GM12878 (cell line): ENCODE data around the gene A1BG. TPM values are rescaled to one million over a fixed set of nuclear protein-coding genes. Genes with fewer than 3 reads are reported as not detected.

Experiments used
- BRCA1 ChIP-seq: IDR thresholded peaks from 2 replicates; pipeline ENCODE4 v1.6.1; 2011; ENCODE audit warnings: low read depth, low read length, improper control_type of control experiment
- CBX3 ChIP-seq: fragments of 200-600 bp; sonication (generic); IDR thresholded peaks from 2 replicates; pipeline ENCODE4 v1.6.1; 2016; ENCODE audit warnings: low read depth, borderline replicate concordance
- CEBPB ChIP-seq, 2 experiments: fragments of 150-350 bp in 1 of 2; IDR thresholded peaks; 2 replicates each; pipeline ENCODE4 v1.6.1; 2012 to 2014; ENCODE audit warnings: low read depth in 2 of 2, low read length in 2 of 2, borderline replicate concordance in 1 of 2, inconsistent platforms in 1 of 2
- CHD4 ChIP-seq: fragments of 200-600 bp; sonication (generic); IDR thresholded peaks from 2 replicates; pipeline ENCODE4 v1.6.1; 2016; ENCODE audit warnings: mild to moderate bottlenecking
- CTCF ChIP-seq, 3 experiments: IDR thresholded peaks in 2 of 3; conservative IDR thresholded peaks in 1 of 3; 2 replicates each; pipeline ENCODE4 v1.5.1; 2011; ENCODE audit warnings: low read depth in 3 of 3, low read length in 3 of 3, mild to moderate bottlenecking in 3 of 3, control low read depth in 2 of 3, moderate library complexity in 2 of 3, inconsistent platforms in 1 of 3, mixed read lengths in 1 of 3; ENCODE audit not compliant: control insufficient read depth in 2 of 3, insufficient read depth in 1 of 3; ENCODE audit errors: extremely low read depth in 1 of 3
- EED ChIP-seq: sonication (generic); IDR thresholded peaks from 2 replicates; pipeline ENCODE4 v1.6.1; 2016; ENCODE audit warnings: antibody characterized with exemption, low read depth
- EGR1 ChIP-seq, 2 experiments: IDR thresholded peaks; 1 replicate in 1 of 2; 2 replicates in 1 of 2; pipeline ENCODE4 v1.6.1; 2011 to 2012; ENCODE audit warnings: low read depth in 2 of 2, low read length in 2 of 2, borderline replicate concordance in 1 of 2, mild to moderate bottlenecking in 1 of 2, moderate library complexity in 1 of 2
- FOXK2 ChIP-seq: fragments of 450-650 bp; IDR thresholded peaks from 2 replicates; pipeline ENCODE4 v1.6.1; 2017; ENCODE audit warnings: mild to moderate bottlenecking, moderate library complexity
- GABPA ChIP-seq: IDR thresholded peaks from 2 replicates; pipeline ENCODE4 v1.6.1; 2014; ENCODE audit warnings: antibody characterized with exemption, low read depth, mild to moderate bottlenecking, inconsistent platforms
- JUNB ChIP-seq: IDR thresholded peaks from 2 replicates; pipeline ENCODE4 v1.6.1; 2016; ENCODE audit warnings: antibody characterized with exemption, mild to moderate bottlenecking
- JUND ChIP-seq: IDR thresholded peaks from 2 replicates; pipeline ENCODE4 v1.6.1; 2012; ENCODE audit warnings: low read depth, mild to moderate bottlenecking, low read length, improper control_type of control experiment, moderate library complexity
- MEF2A ChIP-seq: IDR thresholded peaks from 2 replicates; pipeline ENCODE4 v1.6.1; 2011; ENCODE audit warnings: low read depth, mild to moderate bottlenecking, low read length, moderate library complexity; ENCODE audit not compliant: insufficient read depth
- MXI1 ChIP-seq: fragments of 150-350 bp; IDR thresholded peaks from 2 replicates; pipeline ENCODE4 v1.6.1; 2011; ENCODE audit warnings: low read depth, mild to moderate bottlenecking, inconsistent platforms, low read length, improper control_type of control experiment
- MYB ChIP-seq: fragments of 150-350 bp; IDR thresholded peaks from 2 replicates; pipeline ENCODE4 v1.6.1; 2014; ENCODE audit warnings: mild to moderate bottlenecking, low read depth, low read length, borderline replicate concordance
- NR2C1 ChIP-seq: fragments of 450-650 bp; IDR thresholded peaks from 2 replicates; pipeline ENCODE4 v1.6.1; 2017; ENCODE audit warnings: antibody characterized with exemption, mild to moderate bottlenecking, moderate library complexity
- PAX5 ChIP-seq: IDR thresholded peaks from 2 replicates; pipeline ENCODE4 v1.6.1; 2011; ENCODE audit warnings: low read depth, low read length, borderline replicate concordance
- PKNOX1 ChIP-seq: fragments of 450-650 bp; IDR thresholded peaks from 2 replicates; pipeline ENCODE4 v1.6.1; 2016; ENCODE audit warnings: mild to moderate bottlenecking
- RAD21 ChIP-seq: IDR thresholded peaks from 2 replicates; pipeline ENCODE4 v1.6.1; 2011; ENCODE audit warnings: mild to moderate bottlenecking, low read depth, low read length, moderate library complexity; ENCODE audit not compliant: insufficient read depth
- RELB ChIP-seq: fragments of 450-650 bp; IDR thresholded peaks from 2 replicates; pipeline ENCODE4 v1.6.1; 2017; ENCODE audit warnings: low read depth, mild to moderate bottlenecking, moderate library complexity
- SIX5 ChIP-seq: IDR thresholded peaks from 2 replicates; pipeline ENCODE4 v1.6.1; 2011; ENCODE audit warnings: mild to moderate bottlenecking, low read depth, low read length, moderate library complexity; ENCODE audit not compliant: severe bottlenecking
- SMAD5 ChIP-seq: IDR thresholded peaks from 2 replicates; pipeline ENCODE4 v1.6.1; 2016; ENCODE audit warnings: antibody characterized with exemption, low read depth
- SREBF1 ChIP-seq: IDR thresholded peaks from 2 replicates; pipeline ENCODE4 v1.6.1; 2012; ENCODE audit warnings: mild to moderate bottlenecking, low read length
- SUPT20H ChIP-seq: IDR thresholded peaks from 2 replicates; pipeline ENCODE4 v1.6.1; 2011; ENCODE audit warnings: low read depth, mild to moderate bottlenecking, low read length, moderate library complexity, borderline replicate concordance; ENCODE audit not compliant: control insufficient read depth
- TAF1 ChIP-seq: IDR thresholded peaks from 2 replicates; pipeline ENCODE4 v1.6.1; 2011; ENCODE audit warnings: mild to moderate bottlenecking, low read depth, low read length, borderline replicate concordance
- TARDBP ChIP-seq: IDR thresholded peaks from 2 replicates; pipeline ENCODE4 v1.6.1; 2016; ENCODE audit warnings: borderline replicate concordance
- ZBED1 ChIP-seq: IDR thresholded peaks from 2 replicates; pipeline ENCODE4 v1.6.1; 2016; ENCODE audit warnings: borderline replicate concordance
- ZNF217 ChIP-seq: fragments of 450-650 bp; IDR thresholded peaks from 2 replicates; pipeline ENCODE4 v1.6.1; 2017; ENCODE audit warnings: antibody characterized with exemption, mild to moderate bottlenecking
- ZNF24 ChIP-seq: fragments of 450-650 bp; IDR thresholded peaks from 2 replicates; pipeline ENCODE4 v1.6.1; 2017; ENCODE audit warnings: antibody characterized with exemption, mild to moderate bottlenecking
- polyA plus RNA-seq, 11 experiments: library from polyadenylated mRNA; depleted of rRNA in 4 of 11; unstranded in 6 of 11; stranded (reverse) in 5 of 11; fragments of >200 nt; fragmentation: Nextera tagmentation in 4 of 11; fragmentation: Illumina TruSeq in 1 of 11; extraction: Ambion mirVana in 4 of 11; extraction: Trizol in 1 of 11; gene quantifications; 1 replicate in 1 of 11; 2 replicates in 10 of 11; pipeline versions ENCODE4 v1.2.1 to v1.2.3, GENCODE V29; 2011 to 2016; ENCODE audit warnings: inconsistent platforms in 2 of 11, missing spikeins in 2 of 11, low read depth in 1 of 11
- total RNA-seq, 4 experiments: library from RNA; depleted of rRNA in 3 of 4; stranded (reverse); fragments of >200 nt in 3 of 4; fragmentation: Illumina TruSeq in 1 of 4; extraction: Trizol in 1 of 4; gene quantifications; 2 replicates each; pipeline versions ENCODE4 v1.2.1 to v1.2.3, GENCODE V29; 2013 to 2021

The A1BG gene
- total and polyA plus RNA-seq, 10 of the 15 experiments (the other 5 are each of a cell fraction or from before 2014, with no cell fraction given), result 0.34 to 29.6 (median 11.8) TPM

- TF ChIP-seq CHD4 (no peak), MEF2A (no peak), FOXK2 (peak; percentile 39; the same call in 1 of the 2 replicates), TAF1 (peak; percentile 95; the same call in 1 of the 2 replicates), CBX3 (no peak), JUNB (no peak), EGR1 (IDR thresholded peaks at IDR 0.05; ENCODE audit: borderline replicate concordance in 1 of 2, low read depth in 2 of 2, low read length in 2 of 2) (peak; percentile 85 to 88), GABPA (peak; percentile 98), SIX5 (peak; percentile 88), SMAD5 (peak; percentile 73), MYB (no peak), CTCF (IDR thresholded peaks at IDR 0.05 in 2 of 3, conservative IDR thresholded peaks at IDR 0.05 in 1 of 3; ENCODE audit: control insufficient read depth in 2 of 3, extremely low read depth in 1 of 3, insufficient read depth in 1 of 3, low read depth in 3 of 3, low read length in 3 of 3) (no peak), MXI1 (peak; percentile 96), SREBF1 (0 out of 2 replicates have a peak, but pooled peaks have one; percentile 65), RELB (peak; percentile 72), ZBED1 (peak; percentile 51; the same call in 1 of the 2 replicates), BRCA1 (no peak), EED (peak; percentile 50; the same call in 1 of the 2 replicates), ZNF24 (peak; percentile 74), TARDBP (no peak; the same call in 1 of the 2 replicates), SUPT20H (no peak), RAD21 (no peak), PKNOX1 (peak; percentile 99), NR2C1 (peak; percentile 90), CEBPB (IDR thresholded peaks at IDR 0.05; ENCODE audit: borderline replicate concordance in 1 of 2, low read depth in 2 of 2, low read length in 2 of 2) (no peak), PAX5 (peak; percentile 100), ZNF217 (0 out of 2 replicates have a peak, but pooled peaks have one; percentile 20), JUND (0 out of 2 replicates have a peak, but pooled peaks have one; percentile 25)
These were observed 27.6 kb upstream of the A1BG start, which contains the start of gene ZNF837 (continued) for GRCh38 chr19:58380662-58381459.
